GM19452 (cell line): Measurements from ENCODE around the gene NPHS1.
"Not testable (repeated sequence)": the region's sequence is repeated elsewhere in the genome, so short reads cannot be mapped to it uniquely, and the experiment has no call there.

Experiments used
- ATAC-seq: cut with Tn5 transposase; IDR thresholded peaks from one replicate; pipeline ENCODE4 v1.9.1; 2021; ENCODE audit not compliant: unreplicated experiment

Gene NPHS1

DNA sequence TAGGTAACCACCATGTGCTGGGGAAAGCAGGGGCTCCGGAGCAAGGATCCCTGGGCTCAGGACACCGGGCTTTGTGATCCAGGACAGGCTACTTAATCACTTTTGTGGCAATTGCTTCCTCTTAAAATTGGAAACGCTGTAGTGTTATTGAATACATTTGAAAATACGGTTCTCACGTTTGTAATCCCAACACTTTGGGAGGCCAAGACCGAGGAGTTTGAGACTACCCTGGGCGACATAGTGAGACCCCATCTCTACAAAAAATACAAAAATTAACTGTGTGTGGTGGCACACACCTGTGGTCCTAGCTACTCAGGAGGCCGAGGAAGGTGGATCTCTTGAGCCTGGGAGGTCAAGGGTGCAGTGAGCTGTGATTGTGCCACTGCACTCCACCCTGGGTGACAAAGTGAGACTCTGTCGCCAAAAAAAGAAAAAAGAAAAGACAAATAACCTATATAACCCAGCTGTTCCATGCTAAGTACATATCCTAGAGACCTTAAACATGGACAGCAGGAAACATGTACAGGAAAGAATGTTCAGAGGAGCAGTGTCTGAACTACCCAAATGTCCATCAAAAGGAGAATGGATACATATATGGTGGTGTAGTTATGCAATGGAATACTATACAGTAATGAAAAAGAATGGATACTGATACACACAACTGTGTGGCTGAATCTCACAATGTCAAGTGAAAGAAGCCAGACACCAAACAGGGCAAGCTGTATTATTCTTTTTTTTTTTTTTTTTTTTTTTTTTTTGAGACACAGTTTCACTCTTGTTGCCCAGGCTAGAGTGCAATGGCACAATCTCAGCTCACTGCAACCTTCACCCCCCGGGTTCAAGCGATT, 39.0 kb downstream of the NPHS1 start:
- no peak for ATAC-seq

DNA sequence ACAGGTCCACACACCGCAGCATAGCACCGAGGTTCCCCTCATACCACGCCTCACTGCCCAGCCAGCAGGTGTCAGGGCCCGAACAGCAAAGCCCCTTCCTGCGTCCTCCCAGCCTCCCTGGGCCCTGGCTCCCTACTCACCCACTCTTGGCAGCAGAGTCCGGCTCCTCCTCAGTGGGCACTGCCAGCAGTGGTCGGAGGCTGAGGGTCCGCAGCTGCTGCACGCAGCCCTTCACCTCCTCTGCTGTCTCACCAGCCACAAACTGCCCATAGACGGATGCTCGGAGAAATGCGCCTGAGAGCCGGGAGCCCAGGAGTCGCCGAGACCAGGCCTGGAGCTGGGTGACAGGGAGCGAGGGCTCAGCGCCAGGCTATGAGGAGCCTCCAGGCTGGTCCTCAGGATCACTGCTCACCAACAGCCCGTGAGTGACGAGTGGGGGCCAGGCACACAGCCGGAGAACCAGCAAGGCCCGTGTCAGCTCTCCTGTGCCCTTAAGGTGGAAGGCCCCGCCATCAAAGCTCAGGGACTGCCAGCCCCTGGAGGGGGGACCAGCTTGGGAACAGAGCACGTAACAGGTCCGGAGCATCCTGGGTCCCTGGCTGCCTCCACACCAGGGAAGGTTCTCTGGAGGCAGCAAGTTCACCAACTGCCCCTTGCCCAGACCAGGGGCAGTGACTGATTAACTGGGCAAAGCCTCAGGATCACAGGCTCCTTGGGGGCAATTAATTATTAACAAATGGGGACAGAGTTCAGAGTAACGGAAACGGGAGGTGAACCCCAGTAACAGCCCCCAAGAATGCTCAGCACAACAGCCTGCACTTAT, 39.9 kb downstream of the NPHS1 start, which contains the start of gene PRODH2:
Gene PRODH2, minus strand, starts transcription at position 626 of the 823 bp plus-strand sequence. Its CDS starts 40 bp downstream, at position 586.
- ATAC-seq: no peak

DNA sequence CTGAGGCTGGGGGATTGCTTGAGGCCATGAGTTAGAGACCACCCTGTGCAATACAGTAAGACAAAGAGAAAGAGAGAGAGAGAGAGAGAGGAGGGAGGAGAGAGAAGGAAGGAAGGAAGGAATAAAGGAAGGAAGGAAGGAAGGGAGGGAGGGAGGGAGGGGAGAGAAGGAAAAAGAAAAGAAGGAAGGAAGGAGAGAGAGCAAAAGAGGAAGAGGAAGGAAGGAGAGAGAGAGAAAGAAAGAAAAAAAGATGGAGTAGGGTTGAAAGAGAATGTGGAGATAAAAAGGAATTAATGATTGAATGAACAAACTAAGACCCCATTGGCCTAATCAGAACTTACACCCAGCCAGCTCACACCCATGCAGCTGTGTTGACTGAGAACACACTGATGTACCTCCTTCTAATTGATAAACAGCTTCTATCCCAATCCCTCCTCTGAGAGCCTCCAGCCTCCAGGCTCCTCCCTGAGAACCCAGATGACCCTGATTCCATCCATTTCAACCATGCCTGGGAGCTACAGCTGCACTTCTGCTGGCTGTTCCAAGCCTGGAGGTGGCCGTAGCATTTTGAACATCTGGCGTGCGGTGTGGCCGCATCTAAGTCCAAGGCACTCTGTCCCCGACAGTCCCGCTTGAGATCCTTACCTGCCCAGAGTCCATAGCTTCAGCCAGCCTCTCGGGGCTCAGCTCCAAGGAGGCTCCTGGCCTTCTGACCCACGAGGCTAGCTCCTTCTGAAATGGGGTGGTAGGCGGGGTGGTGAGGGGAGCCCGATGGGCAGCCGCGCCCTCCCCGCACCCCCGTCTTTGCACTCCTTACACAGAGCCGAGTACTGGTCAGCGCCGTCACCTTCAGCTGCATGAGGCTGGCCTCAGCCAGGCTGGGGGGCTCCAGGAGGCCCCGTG, 40.7 kb downstream of the NPHS1 start:
- ATAC-seq: no peak

DNA sequence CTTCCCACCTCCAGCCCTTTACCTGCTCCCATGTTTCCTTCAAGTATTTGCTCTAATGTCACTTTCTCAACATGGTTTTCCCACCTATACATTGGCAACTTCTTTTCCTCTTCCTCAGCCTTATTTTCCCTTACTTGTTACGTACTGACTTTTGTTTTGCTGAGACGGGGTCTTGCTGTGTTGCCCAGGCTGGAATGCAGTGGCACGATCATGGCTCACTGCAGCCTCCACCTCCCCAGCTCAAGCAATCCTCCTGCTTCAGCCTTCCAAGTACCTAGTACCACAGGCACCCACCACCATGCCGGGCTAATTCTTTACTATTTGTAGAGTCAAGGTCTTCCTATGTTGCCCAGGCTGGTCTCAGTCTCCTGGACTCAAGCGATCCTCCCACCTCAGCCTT, 44.7 kb downstream of the NPHS1 start:
- ATAC-seq: no peak

DNA sequence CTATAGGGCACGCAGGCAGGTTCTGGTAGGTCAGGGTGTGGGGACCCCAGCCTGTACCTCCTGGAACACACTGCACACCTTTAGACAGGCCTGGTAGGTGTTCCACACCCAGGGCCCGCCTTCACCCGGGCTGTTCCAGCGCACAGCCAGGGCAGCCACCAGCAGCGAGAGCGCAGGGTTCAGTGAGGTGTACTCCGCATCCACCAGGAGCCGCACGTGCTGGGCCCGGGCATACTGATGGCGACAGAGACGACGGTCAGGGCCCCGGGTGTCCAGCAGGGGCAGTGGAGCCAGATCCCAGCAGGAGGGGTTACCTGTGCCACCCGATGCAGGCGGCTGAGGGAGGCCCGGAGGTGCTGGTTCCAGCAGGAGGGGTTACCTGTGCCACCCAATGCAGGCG, 45.7 kb downstream of the NPHS1 start:
- no peak for ATAC-seq

DNA sequence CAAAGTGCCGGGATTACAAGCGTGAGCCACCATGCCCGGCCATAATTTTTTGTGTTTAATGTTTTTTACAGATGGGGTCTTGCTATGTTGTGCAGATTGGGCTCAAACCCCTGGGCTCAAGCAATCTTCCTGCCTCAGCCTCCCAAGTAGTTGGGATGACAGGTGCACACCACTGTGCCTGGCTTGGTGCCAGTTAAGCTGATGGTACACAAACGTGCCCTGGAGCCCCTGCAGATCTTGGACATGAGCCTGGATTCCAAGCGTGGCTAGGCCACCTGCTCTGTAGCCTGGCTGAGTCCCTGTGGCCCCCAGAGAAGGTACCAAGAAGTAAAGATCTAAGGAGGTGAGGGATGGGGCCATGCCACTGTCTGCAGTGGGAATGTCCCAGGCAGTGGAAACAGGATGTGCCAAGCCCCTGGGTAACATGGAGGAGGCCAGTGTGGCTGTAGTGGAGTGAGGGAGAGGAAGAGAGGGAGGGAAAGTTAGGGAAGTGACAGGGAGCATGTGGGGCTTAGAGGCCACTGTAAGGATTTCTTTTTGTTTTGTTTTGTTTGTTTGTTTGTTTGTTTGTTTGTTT, 46.7 kb downstream of the NPHS1 start:
- no peak for ATAC-seq

DNA sequence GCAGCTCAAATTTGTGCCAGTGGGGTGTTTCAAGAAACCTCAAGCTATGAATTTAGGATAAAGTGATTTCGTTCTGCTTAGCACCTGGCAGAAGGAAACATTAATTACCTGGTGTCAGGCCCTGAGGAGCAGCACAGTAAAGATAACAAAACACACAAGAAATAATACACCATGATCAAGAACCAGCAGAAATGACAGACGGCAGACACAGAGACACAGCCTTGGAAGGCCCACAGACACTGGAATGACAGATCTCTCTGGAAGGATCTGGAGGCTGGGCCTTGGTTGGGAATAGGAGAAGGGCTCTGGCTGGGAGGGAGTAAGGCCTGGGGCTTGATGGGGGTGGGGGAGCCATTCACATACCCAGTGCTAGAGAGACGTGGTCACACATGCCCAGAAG, 50.5 kb downstream of the NPHS1 start:
- no peak for ATAC-seq

GRCh38 chr19:35797663-35798062, 54.6 kb downstream of the NPHS1 start:
- ATAC-seq: no peak

- ATAC-seq: no peak
Observed at GRCh38 chr19:35796645-35797542, 55.4 kb downstream of the NPHS1 start.

DNA sequence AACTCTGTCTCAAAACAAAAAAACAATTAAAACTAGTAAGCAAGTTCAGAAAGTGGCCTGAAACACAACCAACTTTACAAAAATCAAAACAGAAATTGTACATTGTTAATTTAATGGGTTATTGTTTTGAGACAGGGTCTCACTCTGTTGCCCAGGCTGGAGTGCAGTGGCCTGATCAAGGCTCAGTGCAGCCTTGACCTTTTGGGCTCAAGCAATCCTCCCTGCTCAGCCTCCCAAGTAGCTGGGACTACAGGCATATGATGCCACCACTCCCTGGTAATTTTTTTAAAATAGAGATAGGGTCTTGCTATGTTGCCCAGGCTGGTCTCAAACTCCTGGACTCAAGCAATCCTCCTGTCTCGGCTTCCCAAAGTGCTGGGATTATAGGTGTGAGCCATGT, 56.7 kb downstream of the NPHS1 start:
- ATAC-seq: not testable (repeated sequence)

- ATAC-seq: no peak
Observed at GRCh38 chr19:35793381-35794165, 58.7 kb downstream of the NPHS1 start.

GRCh38 chr19:35792888-35793287, 59.4 kb downstream of the NPHS1 start:
- ATAC-seq: no peak

DNA sequence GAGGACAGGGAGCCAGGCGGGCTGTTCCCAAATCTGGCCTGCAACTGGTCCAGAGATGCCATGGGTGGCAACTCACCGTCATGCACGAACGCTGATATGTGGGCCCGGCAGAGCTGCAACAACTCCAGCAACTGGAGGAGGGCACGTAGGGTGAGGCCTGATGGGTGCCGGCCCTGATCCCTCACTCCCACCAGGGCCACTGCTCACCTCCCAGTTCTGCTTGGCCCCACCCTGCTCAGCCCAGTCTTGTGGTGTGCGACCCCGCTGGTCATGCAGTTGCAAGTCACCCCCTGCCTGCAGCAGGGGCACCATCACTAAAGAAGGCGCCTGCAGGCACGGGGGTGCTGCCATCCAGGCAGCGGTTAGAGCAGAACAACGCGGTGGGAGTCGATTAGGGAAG, 60.0 kb downstream of the NPHS1 start:
- no peak for ATAC-seq

GRCh38 chr19:35791814-35792279, 60.5 kb downstream of the NPHS1 start:
- ATAC-seq: no peak

GRCh38 chr19:35790981-35791813, 61.1 kb downstream of the NPHS1 start:
- no peak for ATAC-seq

GRCh38 chr19:35789978-35790944, 62.0 kb downstream of the NPHS1 start:
- ATAC-seq: no peak
